Endothelial cell of umbilical vein (primary cell): ENCODE data around the gene CRCP. TPM values are rescaled to one million over a fixed set of nuclear protein-coding genes. Genes with fewer than 3 reads are reported as not detected.
"Not testable (repeated sequence)": the region's sequence is repeated elsewhere in the genome, so short reads cannot be mapped to it uniquely, and the experiment has no call there.

ENCODE experiments used
- BruUV-seq: library from RNA; stranded (reverse); fragments of 400-500 nt; replicated peaks from 2 replicates; lab custom pipeline; 2021; lab: Mats Ljungman, UMichigan
- CTCF ChIA-PET: fragments of 300-600, 350-600 bp; sonication (Branson Sonifier 250); formaldehyde crosslinking; loops from one replicate; lab custom pipeline; 2021; ENCODE audit warnings: antibody characterized with exemption, inconsistent platforms; lab: Charles Lee
- POLR2A ChIA-PET: fragments of 300-600, 350-600 bp; sonication (Branson Sonifier 250); formaldehyde crosslinking; loops from one replicate; lab custom pipeline; 2021; ENCODE audit warnings: antibody characterized with exemption, inconsistent platforms; lab: Charles Lee
- DNase-seq: peaks from one replicate; pipeline ENCODE4 v3.0.0-alpha.2; 2011; ENCODE audit warnings: low read depth, low spot score
- FAIRE-seq: peaks from 2 replicates; lab custom pipeline; 2011; peaks lifted over from hg19 to GRCh38; lab: Jason Lieb, UNC
- H2AFZ ChIP-seq: 2 replicates; pipeline ENCODE4 v1.6.0; 2012; ENCODE audit warnings: low read depth, low read length, control low read depth, inconsistent platforms
- H3K27ac ChIP-seq: 2 replicates; pipeline ENCODE4 v1.5.1; 2011; ENCODE audit warnings: low read depth, mild to moderate bottlenecking, control low read depth, low read length, moderate library complexity; ENCODE audit not compliant: insufficient read depth
- H3K27me3 ChIP-seq, 2 experiments: 2 replicates each; pipeline versions ENCODE4 v1.6.0 to v1.6.1; 2011; ENCODE audit warnings: low read length in 2 of 2, mixed read lengths in 1 of 2; ENCODE audit not compliant: control insufficient read depth in 2 of 2, insufficient read depth in 2 of 2
- H3K36me3 ChIP-seq, 2 experiments: 2 replicates in 1 of 2; 3 replicates in 1 of 2; pipeline ENCODE4 v1.5.1; 2011; ENCODE audit warnings: low read length in 2 of 2, mild to moderate bottlenecking in 1 of 2, moderate library complexity in 1 of 2; ENCODE audit not compliant: control insufficient read depth in 2 of 2, insufficient read depth in 2 of 2; ENCODE audit errors: extremely low read depth in 1 of 2
- H3K4me1 ChIP-seq: 3 replicates; pipeline ENCODE4 v1.5.1; 2011; ENCODE audit warnings: mild to moderate bottlenecking, low read length; ENCODE audit not compliant: control insufficient read depth, insufficient read depth; ENCODE audit errors: extremely low read depth
- H3K4me2 ChIP-seq: 2 replicates; pipeline ENCODE4 v1.6.1; 2011; ENCODE audit warnings: low read length, control low read depth, mixed read lengths; ENCODE audit not compliant: insufficient read depth
- H3K4me3 ChIP-seq, 3 experiments: fragments of 200-600 bp in 1 of 3; sonication (generic), shearing (Covaris generic) in 1 of 3; replicated peaks in 1 of 3; 2 replicates each; pipeline ENCODE4 v1.5.1; 2011 to 2016; ENCODE audit warnings: control low read depth in 3 of 3, low read length in 3 of 3, mild to moderate bottlenecking in 2 of 3, inconsistent platforms in 1 of 3, low read depth in 1 of 3, moderate library complexity in 1 of 3; ENCODE audit not compliant: insufficient read depth in 1 of 3
- H3K79me2 ChIP-seq: 2 replicates; pipeline ENCODE4 v1.6.0; 2012; ENCODE audit warnings: low read length, inconsistent platforms; ENCODE audit not compliant: control insufficient read depth, insufficient read depth
- H3K9ac ChIP-seq: replicated peaks from 2 replicates; pipeline ENCODE3; 2011; ENCODE audit warnings: low read length, control low read depth; ENCODE audit not compliant: insufficient read depth; ENCODE audit errors: extremely low read depth
- H3K9me1 ChIP-seq: replicated peaks from 3 replicates; pipeline ENCODE4 v1.6.0; 2011; ENCODE audit warnings: mild to moderate bottlenecking, low read length; ENCODE audit not compliant: control insufficient read depth, insufficient read depth; ENCODE audit errors: extremely low read depth
- H3K9me3 ChIP-seq: replicated peaks from 2 replicates; pipeline ENCODE4 v1.5.1; 2012; ENCODE audit warnings: low read length, inconsistent platforms; ENCODE audit not compliant: control insufficient read depth, insufficient read depth
- H4K20me1 ChIP-seq: replicated peaks from 2 replicates; pipeline ENCODE3; 2011; ENCODE audit warnings: mild to moderate bottlenecking, low read length; ENCODE audit not compliant: control insufficient read depth, insufficient read depth; ENCODE audit errors: extremely low read depth
- EZH2 ChIP-seq: IDR thresholded peaks from 2 replicates; pipeline ENCODE4 v1.6.1; 2012; ENCODE audit warnings: borderline replicate concordance, low read depth, mild to moderate bottlenecking, moderate library complexity, low read length, inconsistent platforms; ENCODE audit not compliant: severe bottlenecking
- FOS ChIP-seq: IDR thresholded peaks from 2 replicates; pipeline ENCODE4 v1.6.1; 2011; ENCODE audit warnings: mild to moderate bottlenecking, low read length, moderate library complexity, borderline replicate concordance; ENCODE audit not compliant: insufficient read depth
- GATA2 ChIP-seq: IDR thresholded peaks from 2 replicates; pipeline ENCODE4 v1.7.0; 2011; ENCODE audit warnings: low read depth, mild to moderate bottlenecking, moderate library complexity, mixed read lengths, low read length; ENCODE audit not compliant: insufficient read length, insufficient read depth
- JUN ChIP-seq: IDR thresholded peaks from 2 replicates; pipeline ENCODE4 v1.6.1; 2011; ENCODE audit warnings: borderline replicate concordance, low read depth; ENCODE audit not compliant: insufficient read length, insufficient read depth
- MYC ChIP-seq: IDR thresholded peaks from one replicate; pipeline ENCODE4 v1.6.1; 2011; ENCODE audit warnings: mild to moderate bottlenecking, low read depth, low read length
- POLR2A ChIP-seq: IDR thresholded peaks from 2 replicates; pipeline ENCODE4 v1.6.1; 2012; ENCODE audit warnings: low read depth, mild to moderate bottlenecking, control low read depth, low read length
- POLR2AphosphoS5 ChIP-seq: IDR thresholded peaks from 2 replicates; pipeline ENCODE4 v1.6.1; 2012; ENCODE audit warnings: low read depth, mild to moderate bottlenecking, control low read depth, low read length, moderate library complexity; ENCODE audit not compliant: insufficient read depth
- dilution Hi-C: fragments of 300-500 bp; cut with MboI; formaldehyde crosslinking; loops from one replicate; pipeline ENCODE4 v1.15.0; 2019; ENCODE audit warnings: low sequenced_read_pairs; ENCODE audit not compliant: extremely low pct_ligation_motif_present
- intact Hi-C: fragments of 100-400 bp; cut with micrococcal nuclease; formaldehyde crosslinking; loops from one replicate; pipeline ENCODE4 v1.10.0; 2022
- polyA plus RNA-seq, 4 experiments: library from polyadenylated mRNA; depleted of rRNA in 3 of 4; stranded (reverse) in 3 of 4; unstranded in 1 of 4; fragments of >200 nt; gene quantifications; 2 replicates each; pipeline versions ENCODE4 v1.2.1 to v1.2.3, GENCODE V29; 2011 to 2012; ENCODE audit warnings: missing spikeins in 1 of 4
- total RNA-seq: library from RNA; stranded (reverse); gene quantifications from 2 replicates; pipeline ENCODE4 v1.2.3, GENCODE V29; 2021
- TF ChIP-seq, protein P1 (sequence below), 2 donors: IDR thresholded peaks; 1 replicate in 1 of 2; 2 replicates in 1 of 2; pipeline ENCODE4 v1.5.1; 2011; ENCODE audit warnings: low read length in 2 of 2, mild to moderate bottlenecking in 2 of 2, moderate library complexity in 2 of 2, control low read depth in 1 of 2, inconsistent platforms in 1 of 2, low read depth in 1 of 2; ENCODE audit not compliant: insufficient read depth in 1 of 2; ENCODE audit errors: extremely low read depth in 1 of 2
- TF ChIP-seq, protein P2 (sequence below): IDR thresholded peaks from 2 replicates; pipeline ENCODE4 v1.6.1; 2011; ENCODE audit not compliant: insufficient read depth, insufficient read length

The CRCP gene
- total and polyA plus RNA-seq, 2 donors (not counting 3 experiments of a cell fraction or from before 2014, with no cell fraction given): 14.2 to 29.7 TPM

DNA sequence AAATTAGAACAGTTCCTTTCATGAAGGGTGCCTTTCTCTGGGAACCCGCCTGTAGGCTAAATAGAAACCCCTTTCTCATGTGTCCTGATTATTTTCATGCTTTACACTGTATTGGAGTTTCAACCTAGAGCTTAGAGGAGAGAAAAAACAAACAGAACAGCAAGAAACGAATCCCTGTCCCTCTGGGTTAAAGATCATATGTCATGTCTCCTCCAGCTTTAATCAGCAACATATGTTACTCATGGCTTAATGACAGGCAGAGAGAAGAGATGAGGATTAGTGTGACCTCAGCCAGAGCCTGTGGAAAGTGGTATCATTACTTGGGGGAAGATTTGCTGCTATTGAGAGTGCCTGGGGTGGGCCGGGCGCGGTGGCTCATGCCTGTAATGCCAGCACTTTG lies 32.1 kb downstream of the CRCP start:
- Histone ChIP-seq H3K4me1 (peaks cover 27% of the 10 kb centered on the region), H3K27me3 (no peaks in the 10 kb centered on the region), H4K20me1 (no peaks in the 10 kb centered on the region), H3K9ac (no peak overlapping the region), H3K4me2 (no peak overlapping the region), H3K27ac (no peak overlapping the region), H3K4me3 (no peak overlapping the region), H3K79me2 (peaks cover 15% of the 10 kb centered on the region), H2AFZ (no peak overlapping the region), H3K9me3 (no peaks in the 10 kb centered on the region), H3K36me3 (peaks cover 10 to 17% of the 10 kb centered on the region in 2 experiments), H3K9me1 (no peaks in the 10 kb centered on the region)
- intact Hi-C loops (no loop called here), dilution Hi-C loops (no loop called here)
- TF ChIP-seq, protein P1, sequence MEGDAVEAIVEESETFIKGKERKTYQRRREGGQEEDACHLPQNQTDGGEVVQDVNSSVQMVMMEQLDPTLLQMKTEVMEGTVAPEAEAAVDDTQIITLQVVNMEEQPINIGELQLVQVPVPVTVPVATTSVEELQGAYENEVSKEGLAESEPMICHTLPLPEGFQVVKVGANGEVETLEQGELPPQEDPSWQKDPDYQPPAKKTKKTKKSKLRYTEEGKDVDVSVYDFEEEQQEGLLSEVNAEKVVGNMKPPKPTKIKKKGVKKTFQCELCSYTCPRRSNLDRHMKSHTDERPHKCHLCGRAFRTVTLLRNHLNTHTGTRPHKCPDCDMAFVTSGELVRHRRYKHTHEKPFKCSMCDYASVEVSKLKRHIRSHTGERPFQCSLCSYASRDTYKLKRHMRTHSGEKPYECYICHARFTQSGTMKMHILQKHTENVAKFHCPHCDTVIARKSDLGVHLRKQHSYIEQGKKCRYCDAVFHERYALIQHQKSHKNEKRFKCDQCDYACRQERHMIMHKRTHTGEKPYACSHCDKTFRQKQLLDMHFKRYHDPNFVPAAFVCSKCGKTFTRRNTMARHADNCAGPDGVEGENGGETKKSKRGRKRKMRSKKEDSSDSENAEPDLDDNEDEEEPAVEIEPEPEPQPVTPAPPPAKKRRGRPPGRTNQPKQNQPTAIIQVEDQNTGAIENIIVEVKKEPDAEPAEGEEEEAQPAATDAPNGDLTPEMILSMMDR (IDR thresholded peaks at IDR 0.05; ENCODE audit: extremely low read depth in 1 of 2, insufficient read depth in 1 of 2, low read depth in 1 of 2, low read length in 2 of 2): no peak
- TF ChIP-seq JUN (no peak), GATA2 (no peak), POLR2A (no peak), MYC (no peak), POLR2AphosphoS5 (no peak), FOS (no peak), EZH2 (no peak)
- TF ChIP-seq, protein P2, sequence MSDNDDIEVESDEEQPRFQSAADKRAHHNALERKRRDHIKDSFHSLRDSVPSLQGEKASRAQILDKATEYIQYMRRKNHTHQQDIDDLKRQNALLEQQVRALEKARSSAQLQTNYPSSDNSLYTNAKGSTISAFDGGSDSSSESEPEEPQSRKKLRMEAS: no peak
- BruUV-seq: no TSS peak
- no peak for DNase-seq
- ChIA-PET POLR2A (no interaction called here), CTCF (no interaction called here)
- no peak for FAIRE-seq

DNA sequence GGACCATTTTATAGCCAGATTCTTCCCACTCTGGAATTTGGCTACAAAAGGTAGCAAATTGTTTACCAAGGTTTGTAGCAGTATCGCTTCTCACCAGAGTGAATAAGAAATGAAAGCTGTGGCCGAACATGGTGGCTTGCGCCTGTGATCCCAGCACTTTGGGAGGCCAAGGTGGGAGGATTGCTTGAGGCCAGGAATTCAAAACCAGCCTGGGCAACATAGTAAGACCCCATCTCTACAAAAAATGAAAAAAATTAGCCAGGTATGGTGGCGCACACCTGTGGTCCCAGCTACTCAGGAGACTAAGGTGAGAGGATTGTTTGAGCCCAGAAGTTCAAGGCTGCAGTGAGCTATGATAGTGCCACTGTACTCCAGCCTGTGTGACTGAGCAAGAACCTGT lies 33.0 kb downstream of the CRCP start:
- H3K27me3 ChIP-seq, H3K9ac ChIP-seq, H3K9me3 ChIP-seq, H3K4me2 ChIP-seq, POLR2A ChIA-PET, H3K27ac ChIP-seq, FAIRE-seq, intact Hi-C loops, H3K4me3 ChIP-seq, DNase-seq, BruUV-seq, CTCF ChIA-PET, H4K20me1 ChIP-seq, H3K9me1 ChIP-seq, dilution Hi-C loops, H2AFZ ChIP-seq: not testable (repeated sequence)
- peaks cover 36% of the 10 kb centered on the region for H3K4me1 ChIP-seq
- H3K79me2 ChIP-seq: peaks cover 14% of the 10 kb centered on the region
- peaks cover 4 to 11% of the 10 kb centered on the region in 2 experiments for H3K36me3 ChIP-seq
